ENCODE measurements around the gene ALG14. TPM values are rescaled to one million over a fixed set of nuclear protein-coding genes. Genes with fewer than 3 reads are reported as not detected.

ALG14 gene
- total and polyA plus RNA-seq, 8 donors = 1.1 to 6.2 (median 5.6) TPM

DNA sequence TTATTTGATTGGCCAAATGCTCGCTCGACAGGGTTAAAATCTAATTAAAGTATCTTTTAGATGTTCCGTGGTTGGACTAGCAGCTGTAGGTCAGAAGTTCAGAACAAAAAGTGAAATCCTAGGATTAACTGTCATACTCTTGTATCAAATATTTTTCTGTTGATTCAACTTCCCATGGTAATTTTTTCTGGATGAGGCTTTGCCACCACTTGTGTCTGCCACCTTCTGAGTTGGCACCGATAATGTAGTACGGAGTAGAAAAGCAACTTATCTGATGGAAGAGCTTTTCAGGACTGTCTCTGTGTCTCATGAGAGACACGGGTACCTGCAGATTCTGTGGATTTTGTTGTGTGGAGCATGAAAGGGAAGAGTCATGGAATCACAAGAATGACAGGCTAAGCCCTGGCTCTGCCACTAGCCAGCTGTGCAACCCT is 101.2 kb downstream of the ALG14 start:
- no peak for FAIRE-seq
- 78 to 81% methylated on average over 6 of the region's 6 CpGs for WGBS, 2 donors
- Histone ChIP-seq H3K36me3 (no peaks in the 10 kb centered on the region), H3K9me3 (no peaks in the 10 kb centered on the region), H3K27me3 (no peaks in the 10 kb centered on the region), H3K4me1 (no peaks in the 10 kb centered on the region), H3K4me3 (no peak overlapping the region), H3K27ac (no peak overlapping the region)
- no peak for DNase-seq
- intact Hi-C loops (cut with DNase I) = no loop called here
- TF ChIP-seq, protein P1, sequence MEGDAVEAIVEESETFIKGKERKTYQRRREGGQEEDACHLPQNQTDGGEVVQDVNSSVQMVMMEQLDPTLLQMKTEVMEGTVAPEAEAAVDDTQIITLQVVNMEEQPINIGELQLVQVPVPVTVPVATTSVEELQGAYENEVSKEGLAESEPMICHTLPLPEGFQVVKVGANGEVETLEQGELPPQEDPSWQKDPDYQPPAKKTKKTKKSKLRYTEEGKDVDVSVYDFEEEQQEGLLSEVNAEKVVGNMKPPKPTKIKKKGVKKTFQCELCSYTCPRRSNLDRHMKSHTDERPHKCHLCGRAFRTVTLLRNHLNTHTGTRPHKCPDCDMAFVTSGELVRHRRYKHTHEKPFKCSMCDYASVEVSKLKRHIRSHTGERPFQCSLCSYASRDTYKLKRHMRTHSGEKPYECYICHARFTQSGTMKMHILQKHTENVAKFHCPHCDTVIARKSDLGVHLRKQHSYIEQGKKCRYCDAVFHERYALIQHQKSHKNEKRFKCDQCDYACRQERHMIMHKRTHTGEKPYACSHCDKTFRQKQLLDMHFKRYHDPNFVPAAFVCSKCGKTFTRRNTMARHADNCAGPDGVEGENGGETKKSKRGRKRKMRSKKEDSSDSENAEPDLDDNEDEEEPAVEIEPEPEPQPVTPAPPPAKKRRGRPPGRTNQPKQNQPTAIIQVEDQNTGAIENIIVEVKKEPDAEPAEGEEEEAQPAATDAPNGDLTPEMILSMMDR (IDR thresholded peaks at IDR 0.05) = no peak
- ATAC-seq = no peak

DNA sequence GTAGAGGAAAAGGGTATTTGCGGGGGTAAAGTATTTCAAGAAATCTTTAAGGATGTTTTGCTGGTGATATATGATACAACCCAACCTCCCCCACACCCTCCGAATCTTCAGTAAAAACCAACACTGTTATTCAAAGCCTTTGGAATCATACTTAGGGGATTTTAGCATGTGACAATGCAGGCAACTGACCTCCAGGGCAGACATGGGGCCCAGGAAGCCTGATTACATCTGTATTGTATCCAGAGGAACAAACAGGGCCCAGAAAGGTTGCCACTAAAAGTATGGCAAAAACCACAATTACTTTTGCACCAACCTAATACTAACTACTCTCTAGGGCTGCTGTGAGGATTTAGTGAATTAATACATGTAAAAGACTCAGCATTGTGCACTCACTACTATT is 102.0 kb downstream of the ALG14 start:
- ATAC-seq = no peak
- TF ChIP-seq, protein P1 (IDR thresholded peaks at IDR 0.05) = no peak
- H3K27ac ChIP-seq = no peak overlapping the region
- no peaks in the 10 kb centered on the region for H3K9me3 ChIP-seq
- no peaks in the 10 kb centered on the region for H3K4me1 ChIP-seq
- 85 to 96% methylated on average over 2 of the region's 2 CpGs for WGBS, 2 donors
- DNase-seq = no peak
- no peak overlapping the region for H3K4me3 ChIP-seq
- no peaks in the 10 kb centered on the region for H3K36me3 ChIP-seq
- no peak for FAIRE-seq
- intact Hi-C loops (cut with DNase I) = no loop called here
- H3K27me3 ChIP-seq = no peaks in the 10 kb centered on the region

DNA sequence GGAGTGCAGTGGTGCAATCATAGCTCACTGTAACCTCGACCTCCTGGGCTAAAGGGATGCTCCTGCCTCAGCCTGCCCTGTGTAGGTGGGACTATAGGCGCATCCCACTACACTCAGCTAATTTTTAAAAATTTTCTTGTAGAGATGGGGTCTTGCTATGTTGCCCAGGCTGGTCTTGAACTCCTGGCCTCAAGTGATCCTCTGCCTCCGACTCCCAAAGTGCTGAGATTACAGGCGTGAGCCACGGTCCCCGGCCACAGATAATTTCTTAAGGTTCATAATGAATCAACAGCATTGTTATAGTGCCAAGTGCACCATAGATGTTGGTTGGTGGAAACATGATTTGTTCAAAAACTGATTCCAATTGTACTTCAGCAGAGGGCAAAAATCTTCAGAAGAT is 103.6 kb downstream of the ALG14 start:
- ATAC-seq (no peak), DNase-seq (no peak), FAIRE-seq (no peak)
- Histone ChIP-seq H3K4me1 (no peaks in the 10 kb centered on the region), H3K27me3 (no peaks in the 10 kb centered on the region), H3K27ac (no peak overlapping the region), H3K4me3 (no peak overlapping the region), H3K36me3 (no peaks in the 10 kb centered on the region), H3K9me3 (no peaks in the 10 kb centered on the region)
- intact Hi-C loops (cut with DNase I) = no loop called here
- TF ChIP-seq, protein P1 (IDR thresholded peaks at IDR 0.05) = no peak
- WGBS, 2 donors = 94 to 97% methylated on average over 6 of the region's 6 CpGs

DNA sequence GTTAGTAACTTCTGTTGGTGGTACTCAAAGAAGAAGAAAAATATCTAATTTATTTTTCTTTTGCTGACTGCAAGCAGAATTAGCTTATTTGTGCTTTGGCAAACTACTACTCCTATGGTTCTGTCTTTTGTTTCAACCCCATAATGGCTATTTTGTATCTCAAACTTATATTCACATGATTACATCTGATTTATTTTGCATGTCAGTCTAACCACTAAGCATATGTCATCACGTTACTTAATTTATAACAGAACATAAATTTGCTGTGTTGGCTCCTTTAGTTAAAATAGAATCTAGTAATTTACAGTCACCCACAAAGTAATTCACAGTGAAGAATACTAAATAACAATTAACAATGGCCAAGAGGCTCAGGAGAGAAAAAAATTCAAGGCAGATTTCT is 106.7 kb downstream of the ALG14 start:
- intact Hi-C loops (cut with DNase I) = no loop called here
- H3K27me3 ChIP-seq = no peaks in the 10 kb centered on the region
- peaks cover 0 to 13% (median 7%) of the 10 kb centered on the region in 3 donors for H3K4me1 ChIP-seq
- H3K36me3 ChIP-seq = no peaks in the 10 kb centered on the region
- TF ChIP-seq, protein P1 (IDR thresholded peaks at IDR 0.05) = no peak
- H3K4me3 ChIP-seq = no peak overlapping the region
- DNase-seq = no peak
- H3K27ac ChIP-seq = no peak overlapping the region
- 80 to 85% methylated on average over 1 of the region's 1 CpG for WGBS, 2 donors
- no peak for FAIRE-seq
- no peaks in the 10 kb centered on the region for H3K9me3 ChIP-seq
- no peak for ATAC-seq

DNA sequence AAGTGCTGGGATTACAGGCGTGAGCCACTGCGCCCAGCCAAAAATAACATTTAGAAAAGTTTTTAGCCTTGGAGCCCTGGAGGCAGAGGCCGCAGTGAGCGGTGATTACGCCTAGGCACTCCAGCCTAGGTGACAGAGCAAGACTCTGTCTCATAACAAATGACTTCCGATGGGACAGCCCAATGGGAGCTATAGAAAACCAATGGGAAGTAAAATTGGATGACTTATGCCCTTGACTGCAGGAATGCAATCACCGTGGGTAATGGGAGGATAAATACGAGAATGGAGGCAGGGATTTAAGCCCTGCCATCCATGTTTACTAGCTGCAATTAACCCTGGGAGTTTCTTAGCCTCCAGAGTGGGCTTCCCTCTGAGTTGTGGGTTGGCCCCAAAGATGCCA is 108.9 kb downstream of the ALG14 start:
- Histone ChIP-seq H3K4me3 (no peak overlapping the region), H3K27me3 (no peaks in the 10 kb centered on the region), H3K9me3 (no peaks in the 10 kb centered on the region), H3K36me3 (no peaks in the 10 kb centered on the region), H3K27ac (no peak overlapping the region), H3K4me1 (peaks cover 0 to 13% (median 7%) of the 10 kb centered on the region in 3 donors)
- WGBS, 2 donors = 79 to 83% methylated on average over 8 of the region's 8 CpGs
- FAIRE-seq = no peak
- ATAC-seq = no peak
- intact Hi-C loops (cut with DNase I) = no loop called here
- TF ChIP-seq, protein P1 (IDR thresholded peaks at IDR 0.05) = no peak
- no peak for DNase-seq
